Chondrocyte (in vitro differentiated cells): ENCODE data around the gene PIBF1. TPM values are rescaled to one million over a fixed set of nuclear protein-coding genes. Genes with fewer than 3 reads are reported as not detected.

Source experiments
- DNase-seq: peaks from one replicate; pipeline ENCODE4 v3.0.0; 2021; ENCODE audit warnings: mixed read lengths, low spot score
- H3K27ac Mint-ChIP-seq: one replicate; pipeline ENCODE4 v1.8.0; 2021; ENCODE audit warnings: mild to moderate bottlenecking, moderate library complexity, mixed read lengths; ENCODE audit not compliant: unreplicated experiment
- H3K27me3 Mint-ChIP-seq: 2 replicates; pipeline ENCODE4 v1.8.0; 2021; ENCODE audit warnings: low read depth, mixed read lengths
- H3K36me3 Mint-ChIP-seq: 2 replicates; pipeline ENCODE4 v1.8.0; 2021; ENCODE audit warnings: low read depth, mixed read lengths
- H3K4me1 Mint-ChIP-seq: 2 replicates; pipeline ENCODE4 v1.8.0; 2021; ENCODE audit warnings: low read depth, mild to moderate bottlenecking, mixed read lengths
- H3K4me3 Mint-ChIP-seq: one replicate; pipeline ENCODE4 v1.8.0; 2021; ENCODE audit warnings: mild to moderate bottlenecking, moderate library complexity, mixed read lengths; ENCODE audit not compliant: unreplicated experiment
- H3K9me3 Mint-ChIP-seq: 2 replicates; pipeline ENCODE4 v1.8.0; 2021; ENCODE audit warnings: low read depth, mixed read lengths
- CTCF ChIP-seq: fragments of 200-600 bp; sonication (generic); IDR thresholded peaks from 2 replicates; pipeline ENCODE4 v1.5.0; 2021; ENCODE audit warnings: antibody characterized with exemption, mild to moderate bottlenecking, moderate library complexity
- total RNA-seq: library from RNA; stranded (reverse); gene quantifications from 3 replicates; pipeline ENCODE4 v1.2.1, GENCODE V29; 2021

PIBF1 gene
- total RNA-seq, 1 donor from 2014 or later, result 18.2 TPM

GRCh38 chr13:73056565-73056962, 274.6 kb downstream of the PIBF1 start:
- Mint-ChIP-seq H3K27ac (no peak overlapping the region), H3K9me3 (no peaks in the 10 kb centered on the region), H3K36me3 (no peaks in the 10 kb centered on the region), H3K4me3 (no peak overlapping the region), H3K27me3 (no peaks in the 10 kb centered on the region), H3K4me1 (peaks cover 34% of the 10 kb centered on the region)
- no peak for TF ChIP-seq CTCF
- no peak for DNase-seq

GRCh38 chr13:73057284-73058063, 275.5 kb downstream of the PIBF1 start:
- H3K27me3 Mint-ChIP-seq, result no peaks in the 10 kb centered on the region
- H3K27ac Mint-ChIP-seq, result no peak overlapping the region
- H3K4me3 Mint-ChIP-seq, result no peak overlapping the region
- no peaks in the 10 kb centered on the region for H3K9me3 Mint-ChIP-seq
- no peak for TF ChIP-seq CTCF
- peaks cover 43% of the 10 kb centered on the region for H3K4me1 Mint-ChIP-seq
- peaks cover 3% of the 10 kb centered on the region for H3K36me3 Mint-ChIP-seq
- DNase-seq, result no peak

- Mint-ChIP-seq H3K36me3 (peaks cover 6% of the 10 kb centered on the region), H3K27ac (no peak overlapping the region), H3K9me3 (no peaks in the 10 kb centered on the region), H3K4me3 (peak overlapping the region; percentile 94), H3K4me1 (peaks cover 45% of the 10 kb centered on the region), H3K27me3 (no peaks in the 10 kb centered on the region)
- DNase-seq, result no peak
- TF ChIP-seq CTCF, result no peak
Measured at GRCh38 chr13:73058064-73058313, 276.1 kb downstream of the PIBF1 start.

DNA sequence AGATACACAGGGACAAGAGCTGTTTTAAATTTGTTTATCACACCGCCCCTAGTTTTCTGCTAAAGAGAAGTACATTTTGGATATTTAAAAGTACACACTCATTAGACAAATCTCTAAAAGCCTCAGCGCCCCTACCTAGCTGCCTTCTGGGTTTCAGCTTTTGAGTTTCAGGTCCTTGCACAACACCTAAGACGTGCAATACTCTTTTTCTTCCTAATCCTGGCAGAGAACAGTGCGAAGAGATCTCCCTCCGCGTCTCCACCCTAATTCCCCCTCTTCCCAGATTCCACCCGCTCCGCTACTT, 276.5 kb downstream of the PIBF1 start:
- Mint-ChIP-seq H3K9me3 (no peaks in the 10 kb centered on the region), H3K27me3 (no peaks in the 10 kb centered on the region)

GRCh38 chr13:73058736-73059459, 277.0 kb downstream of the PIBF1 start, which contains the start of gene KLF5:
KLF5 (plus strand) TSS chr13:73059005; CDS start chr13:73059328, 323 bp downstream.
- Mint-ChIP-seq H3K9me3 (no peaks in the 10 kb centered on the region), H3K27ac (peak within 1 kb of the TSS; percentile 83), H3K4me1 (peaks cover 45% of the 10 kb centered on the region), H3K27me3 (no peaks in the 10 kb centered on the region), H3K36me3 (peaks cover 8% of the 10 kb centered on the region), H3K4me3 (peak within 1 kb of the TSS; percentile 94)
- peak; percentile 99 for DNase-seq
- no peak for TF ChIP-seq CTCF

More for the DNA sequence above, 276.5 kb downstream of the PIBF1 start:
- TF ChIP-seq CTCF, result no peak
- Mint-ChIP-seq H3K27ac (peak overlapping the region; percentile 83), H3K36me3 (peaks cover 8% of the 10 kb centered on the region), H3K4me3 (peak overlapping the region; percentile 94), H3K4me1 (peaks cover 45% of the 10 kb centered on the region)
- DNase-seq, result no peak
